Body of pancreas (tissue), 4 donors: ENCODE data around the gene DCAF7. TPM values are rescaled to one million over a fixed set of nuclear protein-coding genes. Genes with fewer than 3 reads are reported as not detected.

Experiments used
- ATAC-seq: fragments of 150-250 bp; one replicate; pipeline ENCODE4 v1.9.1; 2016
- DNase-seq, 4 donors: peaks; one replicate each; pipeline ENCODE4 v3.0.0-alpha.2; 2019
- H3K27ac ChIP-seq, 4 donors: fragments of 200-600 bp; sonication (generic); 1 replicate in 3 of 4; 2 replicates in 1 of 4; pipeline versions ENCODE4 v1.5.1 to v1.6.1; 2016 to 2019; ENCODE audit warnings: mild to moderate bottlenecking in 1 of 4, mixed read lengths in 1 of 4, moderate library complexity in 1 of 4
- H3K27me3 ChIP-seq, 2 donors: fragments of 200-600 bp; sonication (generic); one replicate each; pipeline ENCODE4 v1.6.0; 2016; ENCODE audit warnings: mild to moderate bottlenecking in 1 of 2
- H3K36me3 ChIP-seq, 2 donors: fragments of 200-600 bp; sonication (generic); replicated peaks in 1 of 2; 2 replicates each; pipeline ENCODE4 v1.5.1; 2016; ENCODE audit warnings: low read depth in 2 of 2; ENCODE audit not compliant: insufficient read depth in 1 of 2
- H3K4me1 ChIP-seq: fragments of 200-600 bp; sonication (generic); one replicate; pipeline ENCODE4 v1.6.0; 2016
- H3K4me3 ChIP-seq, 2 donors: fragments of 200-600 bp; sonication (generic); 1 replicate in 1 of 2; 2 replicates in 1 of 2; pipeline ENCODE4 v1.5.1; 2016 to 2019
- H3K9me3 ChIP-seq, 3 donors: fragments of 200-600 bp; sonication (generic); 1 replicate in 2 of 3; 2 replicates in 1 of 3; pipeline ENCODE4 v1.5.1; 2016
- CTCF ChIP-seq, 7 experiments: fragments of 450-650 bp in 4 of 7; fragments of 200-600 bp in 3 of 7; sonication (generic) in 3 of 7; IDR thresholded peaks; one replicate each; pipeline ENCODE4 v1.5.1; 2016 to 2019; ENCODE audit warnings: antibody characterized with exemption in 7 of 7
- POLR2A ChIP-seq, 3 donors: fragments of 450-650 bp; IDR thresholded peaks; one replicate each; pipeline ENCODE4 v1.6.1; 2016; ENCODE audit warnings: antibody characterized with exemption in 3 of 3, mild to moderate bottlenecking in 2 of 3
- WGBS, 2 donors: methylation state at CpG; one replicate each; pipeline ENCODE4 v1.1.5; 2017; 5-methylcytosine and 5-hydroxymethylcytosine counted together
- intact Hi-C: fragments of 100-400 bp; cut with DNase I; formaldehyde crosslinking; loops from one replicate; pipeline ENCODE4 v1.15.1; 2023
- total RNA-seq, 2 donors: library from RNA; depleted of rRNA; stranded (reverse); fragments of >200 nt; gene quantifications; one replicate each; pipeline ENCODE4 v1.1.0, GENCODE V29; 2016

Gene DCAF7
- total RNA-seq, 2 donors from 2014 or later = 16.8 to 16.9 TPM

GRCh38 chr17:63505341-63505740 lies 44.9 kb upstream of the DCAF7 start:
- Histone ChIP-seq H3K4me1 (no peaks in the 10 kb centered on the region), H3K27me3 (no peaks in the 10 kb centered on the region), H3K4me3 (no peak overlapping the region), H3K27ac (no peak overlapping the region), H3K36me3 (no peaks in the 10 kb centered on the region), H3K9me3 (no peaks in the 10 kb centered on the region)
- 83 to 95% methylated on average over 9 of the region's 9 CpGs for WGBS, 2 donors
- intact Hi-C loops = no loop called here
- no peak for ATAC-seq
- no peak for TF ChIP-seq CTCF (IDR thresholded peaks at IDR 0.05)
- TF ChIP-seq POLR2A (IDR thresholded peaks at IDR 0.05) = no peak
- no peak for DNase-seq

DNA sequence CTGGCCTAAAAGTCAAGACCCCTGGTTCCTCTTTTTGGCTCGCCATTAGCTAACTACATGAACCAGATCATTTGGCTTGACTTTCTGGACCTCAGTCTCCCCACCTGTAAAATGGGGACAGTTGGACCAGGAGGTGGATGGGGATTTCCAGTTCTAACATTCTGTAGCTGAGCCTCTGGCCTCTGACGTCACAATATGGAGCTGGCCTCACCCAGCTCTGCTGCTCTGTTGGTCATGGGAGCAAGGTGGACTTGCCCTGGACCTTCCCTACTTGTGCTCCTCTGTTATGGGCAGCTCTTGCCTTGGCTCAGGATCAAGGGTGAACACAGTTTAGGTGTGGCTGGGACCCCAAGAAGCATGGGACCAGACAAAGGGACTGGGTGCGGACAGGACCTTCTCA lies 43.6 kb upstream of the DCAF7 start:
- intact Hi-C loops = no loop called here
- Histone ChIP-seq H3K9me3 (no peaks in the 10 kb centered on the region), H3K4me3 (no peak overlapping the region), H3K27ac (no peak overlapping the region), H3K27me3 (no peaks in the 10 kb centered on the region), H3K36me3 (no peaks in the 10 kb centered on the region), H3K4me1 (no peaks in the 10 kb centered on the region)
- TF ChIP-seq CTCF (IDR thresholded peaks at IDR 0.05) (no peak), POLR2A (IDR thresholded peaks at IDR 0.05) (no peak)
- ATAC-seq (no peak), DNase-seq (no peak)
- WGBS, 2 donors = 71 to 92% methylated on average over 2 of the region's 3 CpGs

- Histone ChIP-seq H3K9me3 (no peaks in the 10 kb centered on the region), H3K27me3 (no peaks in the 10 kb centered on the region), H3K36me3 (no peaks in the 10 kb centered on the region), H3K4me1 (no peaks in the 10 kb centered on the region), H3K27ac (no peak overlapping the region), H3K4me3 (no peak overlapping the region)
- no peak for DNase-seq
- intact Hi-C loops = no loop called here
- 90 to 92% methylated on average over 8 of the region's 8 CpGs for WGBS, 2 donors
- ATAC-seq = no peak
- TF ChIP-seq POLR2A (IDR thresholded peaks at IDR 0.05) = no peak
- no peak for TF ChIP-seq CTCF (IDR thresholded peaks at IDR 0.05)
Measured at GRCh38 chr17:63511331-63511730, 38.9 kb upstream of the DCAF7 start.

- H3K4me1 ChIP-seq = no peaks in the 10 kb centered on the region
- no peaks in the 10 kb centered on the region for H3K9me3 ChIP-seq
- DNase-seq (no peak), ATAC-seq (no peak)
- H3K4me3 ChIP-seq = no peak overlapping the region
- H3K36me3 ChIP-seq = no peaks in the 10 kb centered on the region
- no peaks in the 10 kb centered on the region for H3K27me3 ChIP-seq
- no peak overlapping the region for H3K27ac ChIP-seq
- TF ChIP-seq CTCF (IDR thresholded peaks at IDR 0.05) = no peak
- TF ChIP-seq POLR2A (IDR thresholded peaks at IDR 0.05) = no peak
- intact Hi-C loops = no loop called here
- 90 to 93% methylated on average over 3 of the region's 3 CpGs for WGBS, 2 donors
Measured at GRCh38 chr17:63512388-63512787, 37.9 kb upstream of the DCAF7 start.

DNA sequence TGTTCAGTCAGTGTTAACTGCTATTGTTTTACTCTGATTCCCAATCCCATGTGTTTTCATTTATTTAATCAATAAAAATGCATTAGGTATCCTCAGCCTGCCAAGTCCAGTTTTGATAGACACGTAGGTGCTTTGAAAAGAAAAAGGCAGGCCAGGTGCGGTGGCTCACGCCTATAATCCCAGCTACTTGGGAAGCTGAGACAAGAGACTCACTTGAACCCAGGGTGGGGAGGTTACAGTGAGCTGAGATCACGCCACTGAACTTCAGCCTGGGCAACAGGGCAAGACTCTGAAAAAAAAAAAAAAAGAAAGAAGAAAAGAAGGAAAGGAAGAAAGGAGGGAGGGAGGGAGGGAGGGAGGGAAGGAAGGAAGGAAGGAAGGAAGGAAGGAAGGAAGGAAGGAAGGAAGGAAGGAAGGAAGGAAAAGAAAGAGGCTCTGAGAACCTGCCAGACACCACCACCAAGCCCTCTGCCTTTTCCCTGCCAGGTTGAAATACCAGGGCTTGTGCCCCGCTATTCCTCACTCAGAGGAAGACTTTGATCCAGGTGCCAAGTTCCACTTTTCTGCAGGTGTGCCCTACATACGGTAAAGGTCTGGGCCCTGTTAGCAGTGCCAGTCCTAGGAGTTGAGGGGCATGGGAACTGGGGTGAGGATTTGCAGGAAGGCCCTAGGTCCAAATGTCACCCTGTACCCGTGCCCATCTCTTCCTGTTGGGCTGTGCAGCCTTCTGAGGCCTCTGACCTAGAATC lies 37.2 kb upstream of the DCAF7 start:
- Histone ChIP-seq H3K4me1 (no peaks in the 10 kb centered on the region), H3K9me3 (no peaks in the 10 kb centered on the region), H3K36me3 (no peaks in the 10 kb centered on the region), H3K27ac (no peak overlapping the region), H3K27me3 (no peaks in the 10 kb centered on the region), H3K4me3 (no peak overlapping the region)
- 63 to 66% methylated on average over 6 to 7 of the region's 7 CpGs for WGBS, 2 donors
- intact Hi-C loops = no loop called here
- TF ChIP-seq CTCF (IDR thresholded peaks at IDR 0.05) = no peak
- no peak for TF ChIP-seq POLR2A (IDR thresholded peaks at IDR 0.05)
- DNase-seq = no peak
- no peak for ATAC-seq
